GM12801 (cell line): ENCODE measurements around the gene PARD3B.

ENCODE experiments used
- CTCF ChIP-seq: IDR thresholded peaks from one replicate; pipeline ENCODE4 v1.5.1; 2011; ENCODE audit warnings: control low read depth; ENCODE audit not compliant: insufficient read length; ENCODE audit errors: extremely low read depth

The PARD3B gene

GRCh38 chr2:205156457-205156856 lies 611.2 kb downstream of the PARD3B start:
- TF ChIP-seq CTCF: no peak

GRCh38 chr2:205158404-205158803 lies 613.1 kb downstream of the PARD3B start:
- no peak for TF ChIP-seq CTCF

- TF ChIP-seq CTCF: no peak
Measured at GRCh38 chr2:205161156-205161839, 616.0 kb downstream of the PARD3B start.

- no peak for TF ChIP-seq CTCF
Measured at GRCh38 chr2:205166745-205167144, 621.5 kb downstream of the PARD3B start.

GRCh38 chr2:205169012-205169411 lies 623.7 kb downstream of the PARD3B start:
- TF ChIP-seq CTCF: no peak

- TF ChIP-seq CTCF: no peak
Measured at GRCh38 chr2:205169464-205169863, 624.2 kb downstream of the PARD3B start.

GRCh38 chr2:205170399-205170798 lies 625.1 kb downstream of the PARD3B start:
- no peak for TF ChIP-seq CTCF
